CD4-positive, alpha-beta T cell treated with Interleukin-4 for 1 hour (primary cell): ENCODE data around the gene ADCY2.

Experiments
- DNase-seq, 2 donors: peaks; one replicate each; pipeline ENCODE4 v3.0.0-alpha.2; 2020 to 2022

Gene ADCY2

GRCh38 chr5:7671381-7671993 is 275.5 kb downstream of the ADCY2 start:
- DNase-seq, result no peak

GRCh38 chr5:7673658-7674057 is 277.7 kb downstream of the ADCY2 start:
- DNase-seq, result no peak

GRCh38 chr5:7676455-7676854 is 280.5 kb downstream of the ADCY2 start:
- DNase-seq, result no peak

- DNase-seq, result no peak
Observed at GRCh38 chr5:7678030-7678429, 282.1 kb downstream of the ADCY2 start.

GRCh38 chr5:7679663-7680062 is 283.7 kb downstream of the ADCY2 start:
- no peak for DNase-seq

- no peak for DNase-seq
Observed at GRCh38 chr5:7680260-7680659, 284.3 kb downstream of the ADCY2 start.

- no peak for DNase-seq
Observed at GRCh38 chr5:7682379-7682778, 286.4 kb downstream of the ADCY2 start.

- no peak for DNase-seq
Observed at GRCh38 chr5:7683753-7684152, 287.8 kb downstream of the ADCY2 start.

- DNase-seq, result no peak
Observed at GRCh38 chr5:7684826-7685225, 288.9 kb downstream of the ADCY2 start.

- no peak for DNase-seq
Observed at GRCh38 chr5:7686794-7687193, 290.9 kb downstream of the ADCY2 start.

GRCh38 chr5:7690557-7690956 is 294.6 kb downstream of the ADCY2 start:
- DNase-seq, result no peak

- no peak for DNase-seq
Observed at GRCh38 chr5:7705261-7705660, 309.3 kb downstream of the ADCY2 start.

GRCh38 chr5:7705736-7706135 is 309.8 kb downstream of the ADCY2 start:
- no peak for DNase-seq

GRCh38 chr5:7706256-7706655 is 310.3 kb downstream of the ADCY2 start:
- DNase-seq, result no peak

- no peak for DNase-seq
Observed at GRCh38 chr5:7714119-7714518, 318.2 kb downstream of the ADCY2 start.

- DNase-seq, result no peak
Observed at GRCh38 chr5:7714697-7715096, 318.8 kb downstream of the ADCY2 start.

GRCh38 chr5:7717691-7718090 is 321.8 kb downstream of the ADCY2 start:
- no peak for DNase-seq

- no peak for DNase-seq
Observed at GRCh38 chr5:7728076-7728475, 332.1 kb downstream of the ADCY2 start.

- no peak for DNase-seq
Observed at GRCh38 chr5:7741415-7742065, 345.6 kb downstream of the ADCY2 start.

- no peak for DNase-seq
Observed at GRCh38 chr5:7742241-7742656, 346.3 kb downstream of the ADCY2 start.

GRCh38 chr5:7745882-7746610 is 350.1 kb downstream of the ADCY2 start:
- DNase-seq, result peak in 1 of 2 donors; percentile 18

GRCh38 chr5:7747728-7748127 is 351.8 kb downstream of the ADCY2 start:
- DNase-seq, result no peak

- DNase-seq, result no peak
Observed at GRCh38 chr5:7749626-7750025, 353.7 kb downstream of the ADCY2 start.

- DNase-seq, result no peak
Observed at GRCh38 chr5:7751874-7752273, 355.9 kb downstream of the ADCY2 start.
